WTC11 (cell line): Measurements from ENCODE around the gene DARS1. TPM values are rescaled to one million over a fixed set of nuclear protein-coding genes. Genes with fewer than 3 reads are reported as not detected.

Experiments used
- ATAC-seq: fragments of 200-7000 bp; cut with Tn5 transposase; 2 replicates; pipeline ENCODE4 v1.10.0; 2021; ENCODE audit warnings: mild to moderate bottlenecking, moderate library complexity
- CTCF ChIA-PET: fragments of 300-600 bp; sonication (Branson Sonifier 250); formaldehyde crosslinking; loops from one replicate; lab custom pipeline; 2021; ENCODE audit warnings: antibody characterized with exemption; lab: Charles Lee
- POLR2A ChIA-PET: fragments of 350-600 bp; sonication (Branson Sonifier 250); formaldehyde crosslinking; loops from one replicate; lab custom pipeline; 2021; ENCODE audit warnings: antibody characterized with exemption; lab: Charles Lee
- DNase-seq: peaks from one replicate; pipeline ENCODE4 v3.0.0; 2021; ENCODE audit warnings: low spot score
- H3K27ac Mint-ChIP-seq: 2 replicates; pipeline ENCODE4 v1.8.0; 2021; ENCODE audit warnings: mixed read lengths
- H3K27me3 Mint-ChIP-seq: 2 replicates; pipeline ENCODE4 v1.8.0; 2021; ENCODE audit warnings: low read depth, mild to moderate bottlenecking, moderate library complexity, mixed read lengths
- H3K36me3 Mint-ChIP-seq: 2 replicates; pipeline ENCODE4 v1.8.0; 2021; ENCODE audit warnings: mixed read lengths
- H3K4me1 Mint-ChIP-seq: 2 replicates; pipeline ENCODE4 v1.8.0; 2022; ENCODE audit warnings: mixed read lengths
- H3K4me3 Mint-ChIP-seq: 2 replicates; pipeline ENCODE4 v1.8.0; 2021; ENCODE audit warnings: mild to moderate bottlenecking, moderate library complexity, mixed read lengths
- H3K9me3 Mint-ChIP-seq: 2 replicates; pipeline ENCODE4 v1.8.0; 2021; ENCODE audit warnings: mixed read lengths
- AR ChIP-seq: fragments of 250-450 bp; sonication (Bioruptor Pico); IDR thresholded peaks from 2 replicates; pipeline ENCODE4 v1.9.0; 2021; ENCODE audit warnings: mild to moderate bottlenecking
- ARID4B ChIP-seq: sonication (generic); formaldehyde crosslinking; IDR thresholded peaks from 2 replicates; pipeline ENCODE4 v1.8.0; 2023; ENCODE audit warnings: missing genetic modification reagents, mild to moderate bottlenecking, borderline replicate concordance
- ATF2 ChIP-seq: sonication (generic); formaldehyde crosslinking; IDR thresholded peaks from 2 replicates; pipeline ENCODE4 v1.8.1; 2022; ENCODE audit warnings: low read depth, missing genetic modification reagents, borderline replicate concordance
- ATF3 ChIP-seq: sonication (generic); formaldehyde crosslinking; conservative IDR thresholded peaks from 2 replicates; pipeline ENCODE4 v1.8.1; 2022; ENCODE audit warnings: mild to moderate bottlenecking, missing genetic modification reagents
- CBFB ChIP-seq: sonication (generic); formaldehyde crosslinking; IDR thresholded peaks from 2 replicates; pipeline ENCODE4 v1.8.1; 2022; ENCODE audit warnings: mild to moderate bottlenecking, low read depth, missing genetic modification reagents
- E2F1 ChIP-seq: sonication (generic); formaldehyde crosslinking; IDR thresholded peaks from 2 replicates; pipeline ENCODE4 v1.8.0; 2022; ENCODE audit warnings: mild to moderate bottlenecking, missing genetic modification reagents
- E2F5 ChIP-seq: sonication (generic); formaldehyde crosslinking; IDR thresholded peaks from 2 replicates; pipeline ENCODE4 v1.8.1; 2022; ENCODE audit warnings: mild to moderate bottlenecking, moderate library complexity, missing genetic modification reagents
- FOXK1 ChIP-seq: sonication (generic); formaldehyde crosslinking; IDR thresholded peaks from 2 replicates; pipeline ENCODE4 v1.8.0; 2022; ENCODE audit warnings: mild to moderate bottlenecking, moderate library complexity, missing genetic modification reagents
- FOXP4 ChIP-seq: sonication (generic); formaldehyde crosslinking; IDR thresholded peaks from 2 replicates; pipeline ENCODE4 v1.8.0; 2022; ENCODE audit warnings: mild to moderate bottlenecking, missing genetic modification reagents
- GABPB1 ChIP-seq: sonication (generic); formaldehyde crosslinking; IDR thresholded peaks from 2 replicates; pipeline ENCODE4 v1.8.1; 2023; ENCODE audit warnings: mild to moderate bottlenecking, missing genetic modification reagents
- JAZF1 ChIP-seq: fragments of 250-450 bp; sonication (Bioruptor Pico); IDR thresholded peaks from 2 replicates; pipeline ENCODE4 v1.9.0; 2021; ENCODE audit warnings: moderate library complexity, mild to moderate bottlenecking, inconsistent platforms
- JUN ChIP-seq: sonication (generic); formaldehyde crosslinking; IDR thresholded peaks from 2 replicates; pipeline ENCODE4 v1.8.0; 2023; ENCODE audit warnings: mild to moderate bottlenecking, missing genetic modification reagents
- RELA ChIP-seq: sonication (generic); formaldehyde crosslinking; IDR thresholded peaks from 2 replicates; pipeline ENCODE4 v1.8.1; 2022; ENCODE audit warnings: missing genetic modification reagents, mild to moderate bottlenecking, borderline replicate concordance
- RORB ChIP-seq: fragments of 250-450 bp; sonication (Bioruptor Pico); IDR thresholded peaks from 2 replicates; pipeline ENCODE4 v1.9.0; 2021; ENCODE audit warnings: mild to moderate bottlenecking
- USF1 ChIP-seq: sonication (generic); formaldehyde crosslinking; IDR thresholded peaks from 2 replicates; pipeline ENCODE4 v1.8.0; 2022; ENCODE audit warnings: mild to moderate bottlenecking, missing genetic modification reagents
- ZNF423 ChIP-seq: fragments of 250-450 bp; sonication (Bioruptor Pico); IDR thresholded peaks from 2 replicates; pipeline ENCODE4 v2.1.2; 2022; ENCODE audit warnings: mild to moderate bottlenecking, moderate library complexity
- total RNA-seq: library from RNA; stranded (reverse); gene quantifications from 3 replicates; pipeline ENCODE4 v1.2.3, GENCODE V29; 2021

Gene DARS1
- total RNA-seq, 1 experiment from 2014 or later = 80.9 TPM

GRCh38 chr2:135985018-135985825 lies at the start of gene DARS1 (continued):
- no peak for TF ChIP-seq RORB
- no peak for TF ChIP-seq JAZF1 (CRISPR knock-in tag)
- TF ChIP-seq AR (CRISPR knock-in tag) = no peak
- TF ChIP-seq ARID4B (CRISPR knock-in tag) = no peak; the same call in 1 of the 2 replicates
- peak; percentile 48 for TF ChIP-seq USF1 (CRISPR knock-in tag)
- TF ChIP-seq FOXP4 (CRISPR knock-in tag) = no peak; the same call in 1 of the 2 replicates
- no peak; the same call in 1 of the 2 replicates for TF ChIP-seq FOXK1 (CRISPR knock-in tag)
- no peak for TF ChIP-seq ATF2 (CRISPR knock-in tag)
- TF ChIP-seq ATF3 = no peak
- 0 out of 2 replicates have a peak, but pooled peaks have one; percentile 19 for TF ChIP-seq ZNF423 (CRISPR knock-in tag)
- peak; percentile 81 for TF ChIP-seq JUN
- peak; percentile 17; the same call in 1 of the 2 replicates for TF ChIP-seq E2F5

- POLR2A ChIA-PET = no interaction called here
- CTCF ChIA-PET = no interaction called here
- DNase-seq (no peak), ATAC-seq (no peak)
- H3K36me3 Mint-ChIP-seq = no peaks in the 10 kb centered on the region
- H3K4me1 Mint-ChIP-seq = no peaks in the 10 kb centered on the region
- no peaks in the 10 kb centered on the region for H3K9me3 Mint-ChIP-seq
- no peak overlapping the region for H3K27ac Mint-ChIP-seq
- no peak overlapping the region for H3K4me3 Mint-ChIP-seq
- no peaks in the 10 kb centered on the region for H3K27me3 Mint-ChIP-seq
- no peak for TF ChIP-seq RELA
- TF ChIP-seq E2F1 (CRISPR knock-in tag) = no peak
- TF ChIP-seq CBFB = no peak
- no peak for TF ChIP-seq GABPB1 (CRISPR knock-in tag)
- no peak for TF ChIP-seq FOXP4 (CRISPR knock-in tag)
Measured at GRCh38 chr2:136034629-136035028, 49.2 kb upstream of the DARS1 start.
